COLO829 (cell line): ENCODE data around the gene ARHGAP18.

Source experiments
- DNase-seq: peaks from one replicate; pipeline ENCODE4 v3.0.0; 2012; ENCODE audit warnings: low spot score

Gene ARHGAP18

DNA sequence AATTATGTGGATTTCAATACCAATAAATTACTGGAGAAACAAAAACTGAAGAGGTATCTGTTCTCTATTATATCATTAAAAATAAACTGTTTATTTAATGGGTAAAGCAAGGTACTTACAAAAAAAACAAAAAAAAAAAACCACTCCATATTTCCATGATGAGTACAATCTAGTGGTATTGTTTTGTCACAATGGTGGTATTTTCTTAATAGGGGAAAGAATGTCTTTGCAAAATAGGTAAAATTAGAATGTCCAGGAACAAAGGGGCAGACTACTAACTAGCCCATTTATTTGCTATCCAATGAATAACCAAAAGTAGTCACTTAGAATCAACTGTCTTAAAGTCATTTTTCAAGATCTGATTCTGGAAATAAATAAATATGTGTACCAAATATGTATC lies 92.0 kb downstream of the ARHGAP18 start:
- no peak for DNase-seq

- no peak for DNase-seq
Measured at GRCh38 chr6:129615496-129615895, 94.5 kb downstream of the ARHGAP18 start.

- DNase-seq, result no peak
Measured at GRCh38 chr6:129615020-129615419, 95.0 kb downstream of the ARHGAP18 start.

DNA sequence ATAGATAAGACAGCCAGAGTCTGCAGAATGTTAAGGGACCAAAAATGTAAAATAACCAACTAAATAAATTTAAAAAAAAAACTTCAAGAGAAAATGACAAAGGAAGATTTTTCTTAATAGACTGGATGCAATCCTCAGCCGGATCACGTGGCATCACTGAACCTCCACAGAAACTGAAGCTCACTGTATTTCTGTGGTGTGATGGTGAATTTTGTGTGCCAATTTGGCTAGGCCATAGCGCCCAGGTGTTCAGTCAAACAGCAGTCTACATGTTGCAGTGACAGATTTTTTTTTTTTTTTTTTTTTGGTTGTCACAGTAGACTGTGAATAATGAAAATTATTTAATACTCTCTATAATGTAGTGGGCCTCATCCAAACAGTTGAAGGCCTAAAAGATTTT lies 95.5 kb downstream of the ARHGAP18 start:
- DNase-seq, result no peak

- DNase-seq, result no peak
Measured at GRCh38 chr6:129612440-129612839, 97.5 kb downstream of the ARHGAP18 start.

DNA sequence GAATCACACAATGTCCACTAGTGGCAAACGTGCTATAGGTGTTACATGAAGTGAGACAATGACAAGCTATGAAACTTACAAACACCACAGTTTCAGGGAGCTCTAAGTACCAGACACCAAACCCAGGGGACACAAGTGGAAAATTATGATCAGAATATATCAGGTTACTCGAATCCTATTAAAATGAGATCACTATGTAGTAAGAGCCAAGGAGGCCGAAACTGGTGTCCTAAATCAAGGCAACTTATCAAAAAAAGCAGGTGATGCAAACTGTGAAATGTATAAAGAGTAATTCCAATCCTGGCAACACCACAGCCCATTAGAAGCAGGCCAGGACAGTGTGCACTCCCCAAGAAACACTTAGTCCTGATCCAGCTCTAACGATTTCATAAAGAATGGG lies 100.3 kb downstream of the ARHGAP18 start:
- no peak for DNase-seq

DNA sequence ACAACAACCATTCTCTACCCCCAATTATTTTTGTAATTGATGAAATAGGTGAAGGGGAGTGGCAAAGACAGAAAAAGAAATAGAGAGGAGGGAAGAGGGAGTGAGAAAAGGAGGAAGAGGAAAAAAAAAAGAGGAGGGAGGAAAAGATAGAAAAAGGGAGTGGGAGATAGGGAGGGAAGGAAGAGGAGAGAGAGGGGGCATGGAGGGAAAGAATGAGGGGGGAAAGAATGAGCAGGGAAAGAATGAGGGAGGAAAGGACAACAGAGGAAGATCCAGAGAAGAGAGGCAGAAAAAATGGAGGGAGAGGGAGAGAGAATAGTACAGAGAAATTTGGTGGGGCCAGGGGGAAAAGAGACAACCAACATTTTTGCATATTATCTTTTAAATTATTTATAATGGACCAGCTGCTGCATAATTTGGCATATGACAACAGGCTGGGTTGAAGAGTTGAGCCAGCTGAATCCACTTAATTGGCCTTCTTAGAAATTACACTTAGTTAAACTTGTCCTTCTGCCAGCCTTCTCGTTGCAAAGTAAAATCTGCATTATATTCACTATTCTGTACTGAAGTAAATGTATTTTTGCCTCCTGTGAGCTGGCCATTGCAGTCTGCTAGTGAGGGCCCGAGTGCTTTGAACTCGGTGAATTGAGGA lies 101.0 kb downstream of the ARHGAP18 start:
- DNase-seq, result no peak

DNA sequence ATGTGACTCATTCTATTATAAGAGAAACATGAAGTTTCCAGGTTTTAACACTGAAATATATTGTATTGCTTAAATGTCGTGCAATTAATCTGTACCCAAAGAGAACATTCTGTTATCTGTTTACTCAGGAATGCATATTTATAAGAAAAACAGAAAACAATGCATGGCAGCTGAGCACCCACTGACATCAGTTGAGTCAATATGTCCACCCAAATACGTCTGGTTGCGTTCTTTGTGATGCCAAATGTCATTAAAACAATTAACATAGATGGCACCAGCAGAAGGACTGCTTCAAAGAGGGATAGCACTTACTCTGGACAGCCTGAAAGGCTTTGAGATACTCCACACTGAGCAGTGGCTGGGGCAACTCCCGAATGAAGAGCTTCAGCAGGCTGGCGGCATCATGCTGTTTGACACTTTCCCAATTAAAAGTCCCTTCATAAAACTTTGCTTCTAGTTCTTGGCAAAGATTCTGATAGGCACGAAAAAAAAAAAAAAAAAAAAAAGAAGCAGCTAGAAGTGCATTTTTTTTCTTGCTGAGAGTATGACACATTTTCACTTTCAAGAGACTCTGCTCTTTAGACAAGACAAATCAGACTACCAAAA lies 102.3 kb downstream of the ARHGAP18 start:
- no peak for DNase-seq

DNA sequence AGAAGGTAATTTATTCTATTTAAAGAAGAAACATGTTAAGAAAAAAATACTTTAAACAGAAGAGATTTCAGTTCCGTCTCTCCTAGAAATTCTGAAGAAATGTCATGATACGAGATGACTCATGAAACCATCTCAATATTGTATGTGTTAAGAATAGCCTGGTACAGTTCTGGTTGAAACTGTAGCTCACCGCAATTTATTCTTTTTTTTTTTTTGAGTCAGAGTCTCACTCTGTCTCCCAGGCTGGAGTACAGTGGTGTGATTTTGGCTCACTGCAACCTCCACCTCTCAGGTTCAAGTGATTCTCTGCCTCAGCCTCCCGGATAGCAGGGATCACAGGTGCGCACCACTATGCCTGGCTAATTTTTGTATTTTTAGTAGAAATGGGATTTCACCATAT lies 103.3 kb downstream of the ARHGAP18 start:
- DNase-seq, result peak; percentile 22

DNA sequence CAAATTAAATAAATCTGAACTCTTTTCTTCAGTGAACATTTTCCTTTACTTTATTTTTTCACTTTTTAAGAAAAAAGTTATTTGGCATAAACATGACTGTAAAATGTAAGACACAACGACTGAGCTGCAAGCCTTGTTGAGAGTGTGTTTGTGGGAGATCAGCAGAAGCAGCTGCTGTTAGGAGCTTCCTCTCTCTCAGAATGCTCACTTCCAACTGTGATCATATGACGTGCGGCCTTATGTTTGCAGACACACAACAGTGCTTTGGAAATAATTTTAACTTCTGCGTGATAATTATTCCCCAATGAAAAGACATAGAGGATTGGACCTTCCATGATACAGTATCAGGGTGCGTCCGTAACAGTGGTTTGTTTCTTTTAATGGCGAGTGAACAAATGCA lies 104.0 kb downstream of the ARHGAP18 start:
- DNase-seq, result no peak

DNA sequence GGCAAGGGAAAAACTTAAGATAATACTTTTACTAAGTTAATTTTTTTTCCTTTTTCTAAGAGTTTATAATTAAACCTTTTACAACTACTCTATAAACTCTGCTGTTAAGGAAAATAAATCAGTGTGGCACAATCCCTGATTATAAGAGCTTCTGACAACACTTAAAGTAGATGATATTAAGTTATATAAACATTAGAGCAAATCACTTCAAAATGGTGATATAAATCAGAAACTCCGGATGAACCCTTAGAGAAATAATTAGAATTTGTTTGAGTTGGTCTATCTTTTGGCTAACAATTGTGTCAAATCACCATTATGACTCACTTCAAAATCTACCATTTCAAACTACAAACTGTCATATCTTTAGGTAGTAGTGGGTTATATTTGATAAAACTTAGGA lies 104.9 kb downstream of the ARHGAP18 start:
- no peak for DNase-seq

GRCh38 chr6:129604321-129604720 lies 105.7 kb downstream of the ARHGAP18 start:
- no peak for DNase-seq

DNA sequence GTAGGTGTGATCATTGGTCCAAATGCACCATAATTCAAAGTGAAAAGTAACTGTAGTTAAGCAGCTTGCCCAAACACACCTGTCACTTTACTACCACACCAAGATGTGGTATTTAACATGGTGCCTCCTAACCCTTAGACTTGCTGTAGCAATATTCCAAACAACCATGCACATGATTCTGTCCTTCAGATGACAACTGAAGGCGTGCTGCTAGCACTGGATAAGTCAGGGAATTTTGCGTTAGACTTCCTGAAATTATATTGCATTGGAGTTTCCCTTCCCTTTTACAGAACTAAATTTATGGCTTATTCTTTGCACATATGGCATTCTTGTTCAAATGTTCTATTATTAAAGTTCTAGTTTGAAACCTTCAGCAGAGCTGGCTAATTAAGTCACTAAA lies 106.2 kb downstream of the ARHGAP18 start:
- DNase-seq, result no peak

DNA sequence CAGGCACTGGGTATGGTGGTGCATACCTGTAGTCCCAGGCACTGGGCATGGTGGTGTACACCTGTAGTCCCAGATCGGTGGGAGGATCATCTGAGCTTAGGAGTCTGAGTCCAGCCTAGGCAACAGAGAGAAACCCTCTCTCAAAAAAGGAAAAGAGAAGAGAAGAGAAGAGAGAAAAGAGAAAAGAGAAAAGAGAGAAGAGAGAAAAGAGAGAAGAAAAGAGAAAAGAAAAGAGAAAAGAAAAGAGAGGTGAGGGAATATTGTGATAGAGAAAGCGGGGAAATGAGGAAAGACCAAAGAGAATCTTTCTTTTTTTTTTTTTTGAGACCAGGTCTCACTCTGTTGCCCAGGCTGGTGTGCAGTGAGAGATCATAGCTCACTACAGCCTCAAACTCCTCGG lies 108.7 kb downstream of the ARHGAP18 start:
- DNase-seq, result no peak

DNA sequence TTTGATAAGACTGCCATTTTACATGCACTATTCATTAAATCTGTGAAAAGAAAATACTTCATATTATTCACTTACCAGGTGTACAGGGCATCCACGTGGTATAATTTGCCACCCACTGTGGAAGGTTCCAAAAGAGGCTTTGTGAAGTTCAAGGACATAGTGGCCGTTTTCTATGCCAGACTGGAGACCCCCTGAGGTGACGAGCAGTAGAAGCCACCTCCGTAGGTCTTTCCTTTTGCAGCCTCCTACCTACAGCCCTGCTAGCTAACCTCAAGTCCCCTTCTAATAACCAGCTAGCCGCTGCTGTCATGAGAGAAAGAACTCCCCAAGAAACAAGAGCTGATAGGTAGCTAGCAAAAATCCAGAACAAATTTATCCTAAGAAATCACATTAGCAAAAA lies 110.5 kb downstream of the ARHGAP18 start:
- DNase-seq, result no peak

DNA sequence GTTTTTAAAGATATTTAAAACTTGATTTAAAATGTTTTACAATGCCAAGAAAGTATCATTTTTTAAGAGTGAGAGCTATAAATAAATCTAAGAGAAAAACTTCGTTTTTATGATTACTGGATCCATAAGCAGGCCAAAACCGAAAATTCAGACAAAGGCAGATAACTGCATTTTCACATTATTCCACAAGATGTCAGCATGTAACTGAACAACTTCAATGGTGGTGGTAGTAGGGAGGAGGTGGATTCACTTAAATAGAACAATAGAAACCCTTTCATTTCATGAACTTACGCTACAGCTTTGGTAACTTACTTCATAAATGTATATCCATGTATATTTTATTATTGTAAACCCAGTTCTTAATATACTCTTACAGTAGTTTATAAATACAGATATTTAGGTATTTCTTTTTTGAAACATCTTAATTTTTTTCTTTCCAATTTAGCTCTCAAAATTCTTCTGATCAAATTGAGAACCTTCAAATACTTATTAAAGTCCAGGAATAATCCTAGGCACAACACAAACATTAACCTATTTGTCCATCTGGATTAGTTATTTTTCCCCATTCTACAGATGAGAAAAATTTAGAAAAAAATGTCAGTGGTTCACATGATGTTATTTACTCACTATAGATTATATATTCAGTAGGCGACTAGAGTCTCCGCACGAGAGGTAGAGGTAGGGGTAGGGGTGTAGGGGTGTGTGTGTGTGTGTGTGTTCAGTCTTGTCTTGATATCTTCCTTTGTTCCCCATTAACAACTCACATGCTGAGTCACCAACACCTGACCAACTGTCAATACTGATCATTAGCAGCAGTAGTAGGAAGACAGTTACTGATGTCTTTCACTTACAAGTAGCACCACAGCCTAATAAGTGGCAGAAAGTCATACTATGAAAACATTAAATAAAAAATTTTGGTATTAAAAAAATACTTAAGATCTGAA lies 111.5 kb downstream of the ARHGAP18 start:
- DNase-seq, result peak; percentile 68

DNA sequence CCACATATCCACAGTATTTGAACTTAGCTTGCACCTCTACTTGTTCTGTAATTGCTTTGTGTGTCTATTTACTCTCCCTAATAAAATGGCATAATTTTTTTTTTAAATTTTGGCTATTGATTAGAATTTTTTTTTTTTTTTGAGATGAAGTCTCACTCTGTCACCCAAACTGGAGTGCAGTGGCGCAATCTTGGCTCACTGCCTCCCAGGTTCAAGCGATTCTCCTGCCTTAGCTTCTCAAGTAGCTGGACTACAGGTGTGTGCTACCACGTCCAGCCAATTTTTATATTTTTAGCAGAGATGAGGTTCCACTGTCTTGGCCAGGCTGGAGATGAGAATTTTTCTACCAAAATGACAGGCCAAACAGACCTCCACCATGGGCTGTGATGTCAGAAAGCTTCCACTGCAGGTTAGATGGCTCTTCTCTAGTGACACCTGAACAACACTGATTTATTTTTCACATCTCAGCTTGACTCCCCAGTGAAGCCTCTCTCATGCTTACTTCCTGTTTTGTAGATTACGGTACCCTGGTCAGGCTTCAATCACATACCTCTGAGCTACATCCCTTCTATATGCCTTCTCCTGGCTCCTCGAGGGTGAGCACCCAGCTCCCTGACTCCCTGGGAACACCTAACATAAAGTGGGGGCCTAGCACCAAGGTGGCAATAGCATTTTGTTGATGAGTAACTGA lies 112.8 kb downstream of the ARHGAP18 start:
- no peak for DNase-seq

GRCh38 chr6:129596522-129596921 lies 113.5 kb downstream of the ARHGAP18 start:
- DNase-seq, result no peak

DNA sequence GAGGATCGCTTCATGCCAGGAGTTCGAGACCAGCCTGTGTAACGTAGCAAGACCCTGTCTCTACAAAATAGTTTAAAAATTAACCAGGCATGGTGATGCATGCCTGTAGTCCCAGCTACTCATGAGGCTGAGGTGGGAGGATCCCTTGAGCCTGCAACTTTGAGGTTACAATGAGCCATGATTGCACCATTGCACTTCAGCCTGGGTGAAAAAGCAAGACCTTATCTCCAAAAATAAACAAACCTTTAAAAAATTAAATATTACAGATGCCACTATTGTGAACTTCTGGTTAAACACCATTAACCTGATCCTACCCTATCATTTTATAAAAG lies 116.8 kb downstream of the ARHGAP18 start:
- no peak for DNase-seq

DNA sequence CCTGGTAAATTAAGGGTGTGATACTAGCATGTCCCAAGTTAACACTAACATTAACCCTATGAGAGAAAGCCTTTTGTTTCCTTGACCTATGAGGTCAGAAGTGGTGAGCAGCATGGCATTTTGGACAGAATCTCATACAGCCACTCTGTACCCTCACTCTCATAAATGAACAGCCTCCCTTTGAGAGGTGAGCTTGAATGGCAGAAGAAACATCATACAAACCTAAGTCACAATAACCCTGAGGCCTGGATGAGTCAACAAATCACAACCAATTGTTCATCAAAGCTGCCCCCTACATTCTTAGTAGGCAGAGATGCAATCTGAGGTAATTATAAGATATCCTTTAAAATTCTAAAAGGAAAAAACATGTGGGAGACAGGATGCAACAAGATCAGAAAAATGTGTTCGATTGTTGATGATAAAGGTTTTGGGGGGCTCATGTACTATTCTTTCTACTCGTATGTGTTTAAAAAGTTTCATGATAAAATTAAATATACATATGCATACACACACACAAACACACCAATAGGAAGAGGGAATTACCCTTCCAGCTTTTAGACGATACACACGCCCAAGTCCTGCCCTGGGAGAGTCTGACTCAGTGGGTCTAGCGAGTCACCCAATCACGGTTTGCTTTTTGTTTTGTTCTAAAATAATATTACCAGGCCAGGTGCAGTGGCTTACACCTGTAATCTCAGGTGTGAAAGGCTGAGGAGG lies 117.3 kb downstream of the ARHGAP18 start:
- peak; percentile 12 for DNase-seq

- no peak for DNase-seq
Measured at GRCh38 chr6:129590408-129591022, 119.5 kb downstream of the ARHGAP18 start.

DNA sequence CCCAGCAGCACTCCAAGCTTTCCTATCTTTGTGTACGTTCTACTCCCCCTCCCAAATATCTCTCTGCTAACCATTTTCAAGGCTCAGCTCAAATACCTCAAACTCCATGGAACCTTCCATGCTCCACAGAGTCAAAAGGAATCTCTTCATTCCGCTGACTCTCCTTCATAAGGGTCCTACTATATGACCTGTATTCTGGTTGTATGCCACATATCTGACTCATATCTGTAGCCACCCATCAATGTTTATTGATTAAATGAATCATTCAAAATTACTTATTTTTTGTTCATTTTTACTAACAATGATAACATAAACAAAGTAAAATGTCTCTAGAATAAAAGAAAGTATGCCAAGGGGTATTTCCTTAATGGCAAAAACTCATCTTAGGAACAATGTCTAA lies 123.2 kb downstream of the ARHGAP18 start:
- no peak for DNase-seq
